SIG-M5 treated with dmso at 0.1 percent for 504 hours (cell line): ENCODE data around the gene WDFY3.
"Not testable (repeated sequence)": the region's sequence is repeated elsewhere in the genome, so short reads cannot be mapped to it uniquely, and the experiment has no call there.

Experiments
- DNase-seq: peaks from one replicate; lab custom pipeline; 2025; ENCODE audit not compliant: unreplicated experiment; lab: John Stamatoyannopoulos, UW

WDFY3 gene

DNA sequence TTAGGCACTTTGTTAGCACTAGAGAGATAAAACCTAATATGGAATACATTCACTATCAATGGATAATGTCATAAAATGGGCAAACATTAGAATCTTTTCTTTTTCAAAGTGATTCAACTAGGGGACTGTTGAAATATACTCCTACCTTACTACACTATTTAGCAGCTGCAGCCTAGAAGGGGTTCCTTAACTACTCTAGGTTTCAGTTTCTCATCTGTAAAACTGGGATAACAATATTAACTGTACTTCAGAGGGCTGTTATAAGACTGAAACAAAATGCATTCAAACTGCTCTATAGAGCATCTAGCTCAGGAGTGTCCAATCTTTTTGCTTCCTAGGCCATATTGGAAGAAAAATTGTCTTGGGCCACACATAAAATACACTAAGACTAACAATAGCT, 236.1 kb downstream of the WDFY3 start:
- no peak for DNase-seq

DNA sequence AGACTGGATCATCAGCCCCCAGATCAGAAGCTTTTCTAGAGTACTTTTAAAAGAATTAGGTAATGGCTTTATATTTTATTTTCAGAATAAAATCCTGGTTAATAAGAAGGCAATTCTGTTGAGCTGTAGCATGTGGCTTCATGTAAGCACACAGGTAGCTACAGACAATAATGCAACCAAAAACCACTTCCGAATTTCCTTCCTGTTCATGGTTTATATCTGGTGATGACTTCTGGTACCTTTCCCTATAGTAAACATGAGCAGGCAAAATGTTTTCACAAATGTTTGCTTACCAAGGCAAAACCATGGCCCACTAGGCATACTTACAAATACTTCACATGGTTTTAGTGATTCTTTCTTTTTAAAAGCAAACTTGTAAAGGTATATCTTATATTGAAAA, 239.0 kb downstream of the WDFY3 start:
- DNase-seq = no peak

DNA sequence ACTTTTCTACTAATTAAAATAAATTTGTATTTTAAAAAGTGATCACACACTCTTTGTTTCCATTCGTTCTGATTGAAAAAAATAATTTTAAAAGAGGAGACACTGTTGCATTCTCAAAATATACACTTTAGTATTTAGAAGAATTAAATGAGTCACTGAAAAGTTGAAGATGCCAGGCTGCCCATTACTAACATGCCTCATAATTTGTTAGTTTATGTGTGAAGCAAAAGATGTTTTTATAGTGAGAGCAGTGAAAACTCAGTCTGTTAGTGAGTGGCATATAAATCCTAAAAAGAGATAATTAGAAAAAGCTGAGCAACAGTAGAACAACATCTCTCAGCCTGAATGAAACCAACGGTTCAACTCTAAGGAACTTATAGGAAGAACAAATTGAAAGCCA, 240.1 kb downstream of the WDFY3 start:
- no peak for DNase-seq

DNA sequence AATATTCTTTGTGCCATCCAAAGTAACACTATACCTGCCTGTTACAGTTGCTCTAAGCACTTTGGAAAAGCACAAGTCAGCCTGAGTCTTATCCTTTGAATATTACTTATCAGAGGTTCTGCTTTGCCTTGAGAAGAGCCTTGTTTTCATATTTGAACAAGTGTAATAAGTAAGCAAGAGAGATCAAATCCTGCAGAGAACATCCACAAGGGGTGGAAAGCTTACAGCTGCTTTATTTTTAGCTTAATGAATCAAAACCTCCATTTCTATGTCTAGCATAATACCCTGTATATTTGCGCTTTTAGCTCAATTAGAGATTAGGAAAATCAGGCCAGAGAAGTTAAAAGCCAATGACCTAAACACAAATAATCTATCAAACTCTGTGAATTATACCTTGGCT, 243.8 kb downstream of the WDFY3 start:
- DNase-seq = no peak

DNA sequence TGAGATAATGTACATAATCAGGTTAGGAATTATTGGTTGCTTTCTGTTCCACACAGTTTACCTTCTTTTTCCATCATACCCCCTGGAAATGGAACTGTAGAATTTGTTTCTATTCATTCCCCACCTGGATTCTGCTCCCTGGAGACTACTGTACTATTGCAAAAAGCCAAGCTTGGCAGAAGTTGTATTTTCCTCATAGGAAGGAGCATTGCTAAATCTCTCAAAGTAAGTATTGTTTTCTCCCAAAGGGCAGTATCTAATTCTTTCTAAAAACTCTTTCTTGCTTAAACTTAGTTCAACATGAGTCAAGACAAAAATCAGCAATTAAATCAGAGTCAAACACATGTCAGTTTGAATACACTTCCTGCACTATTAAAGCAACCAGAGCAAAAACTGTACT, 247.4 kb downstream of the WDFY3 start:
- no peak for DNase-seq

DNA sequence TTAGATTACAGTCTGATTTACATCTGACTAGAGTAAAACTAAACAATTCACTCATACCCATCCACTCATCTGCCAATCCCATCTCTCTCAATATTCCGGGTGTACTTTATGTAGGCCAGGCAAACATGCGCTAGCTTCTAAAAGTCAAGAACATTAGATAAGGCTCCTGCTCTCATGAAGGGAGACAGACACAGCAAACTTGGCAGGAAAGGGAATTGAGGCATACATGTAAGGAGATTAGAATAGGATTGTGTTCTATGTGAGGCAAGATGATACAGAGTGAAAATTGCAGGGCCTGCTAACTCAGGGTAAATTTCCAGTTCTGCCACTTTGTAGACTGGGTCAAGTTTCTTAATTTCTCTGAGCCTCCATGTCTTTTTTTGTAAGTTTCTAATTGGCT, 247.8 kb downstream of the WDFY3 start:
- DNase-seq = no peak

DNA sequence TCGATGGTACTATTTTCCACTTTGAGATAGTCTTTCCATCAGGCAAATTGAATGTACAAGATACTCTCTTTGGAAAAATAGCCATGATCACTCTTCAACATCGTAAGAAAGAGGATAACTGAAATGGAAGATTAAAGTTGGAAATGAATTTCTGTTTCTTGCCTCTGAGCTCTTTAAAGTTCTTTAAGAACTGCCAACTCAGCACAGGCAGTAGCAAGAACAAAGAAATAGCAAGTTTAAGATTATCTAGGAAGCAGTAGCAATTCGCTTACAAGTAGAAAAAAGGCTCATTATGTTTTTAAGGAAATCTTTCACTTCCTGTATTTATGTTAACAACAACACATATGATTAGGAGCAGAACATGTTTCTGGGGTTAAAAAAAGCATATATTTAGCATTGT, 255.9 kb downstream of the WDFY3 start:
- DNase-seq = no peak

DNA sequence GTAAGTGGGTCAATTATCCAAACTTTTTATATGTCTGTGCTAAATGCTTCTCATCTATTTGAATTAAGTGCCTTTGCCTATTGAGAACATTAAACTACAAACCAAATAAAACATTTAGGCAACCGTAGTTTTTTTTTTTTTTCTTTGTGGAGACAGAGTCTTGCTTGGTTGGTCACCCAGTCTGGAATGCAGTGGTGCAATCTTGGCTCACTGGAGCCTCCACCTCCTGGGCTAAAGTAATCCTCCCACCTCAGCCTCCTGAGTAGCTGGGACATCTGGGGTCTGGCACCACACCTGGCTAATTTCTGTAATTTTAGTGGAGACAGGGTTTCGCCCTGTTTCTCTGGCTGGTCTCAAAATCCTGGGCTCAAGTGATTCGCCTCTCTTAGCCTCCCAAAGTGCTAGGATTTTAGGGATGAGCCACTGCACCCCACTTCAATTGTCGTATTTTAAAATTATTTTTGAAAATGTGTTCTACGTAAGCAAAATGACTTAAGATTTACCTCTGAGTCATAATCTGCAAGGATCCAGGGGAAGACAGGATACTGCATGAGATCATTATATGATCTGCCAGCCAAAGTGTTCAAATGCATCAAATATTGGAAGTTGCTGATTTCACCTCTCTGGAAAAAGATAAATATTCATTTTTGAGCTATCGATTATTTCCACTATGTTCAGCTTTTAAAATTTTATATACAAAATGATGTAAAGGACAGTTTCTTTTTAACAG, 257.9 kb downstream of the WDFY3 start:
- no peak for DNase-seq

DNA sequence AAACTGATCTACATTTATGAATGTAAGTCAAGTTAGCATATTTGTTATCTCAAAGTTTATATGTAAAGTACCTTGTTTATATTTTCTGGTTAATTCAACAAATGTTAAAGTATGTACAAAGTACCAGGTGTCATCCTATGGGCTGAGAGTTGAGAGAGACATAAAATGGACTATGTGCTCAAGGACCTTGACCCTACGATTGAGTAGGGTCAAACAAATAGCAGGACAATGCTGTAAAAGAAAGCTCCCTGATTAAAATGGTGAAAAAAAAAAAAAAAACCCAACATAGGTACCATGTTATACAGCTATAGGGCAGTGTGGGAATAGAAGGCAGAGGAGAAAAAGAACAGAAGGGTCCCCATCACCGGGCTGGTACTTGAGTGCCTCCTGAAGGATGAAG, 260.2 kb downstream of the WDFY3 start:
- no peak for DNase-seq

DNA sequence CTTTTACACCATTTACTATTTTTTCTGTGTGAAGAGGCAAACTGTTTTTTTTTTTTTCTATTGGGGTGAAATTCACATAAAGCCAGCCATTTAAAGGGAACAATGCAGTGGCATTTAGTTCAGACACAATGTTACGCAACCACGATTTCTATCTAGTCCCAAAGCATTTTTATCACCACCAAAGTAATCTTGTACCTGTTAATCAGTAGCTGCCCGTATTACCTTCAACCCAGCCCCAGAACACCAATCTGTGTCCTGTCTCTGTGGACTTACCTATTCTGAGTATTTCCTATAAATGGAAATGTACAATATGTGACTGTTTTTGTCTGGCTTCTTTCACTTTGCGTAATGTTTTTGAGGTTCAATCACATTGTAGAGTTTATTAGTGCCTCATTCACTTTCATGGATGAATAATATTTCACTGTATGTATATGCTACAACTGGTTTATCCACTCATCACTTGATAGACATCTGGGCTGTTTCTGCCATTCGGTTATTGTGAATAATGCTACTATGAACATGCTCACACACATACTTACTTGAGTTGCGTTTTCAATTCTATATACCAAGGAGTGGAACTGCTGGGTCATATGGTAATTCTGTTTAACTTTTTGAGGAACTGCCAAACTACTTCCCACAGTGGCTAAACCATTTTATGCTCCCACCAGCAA, 267.4 kb downstream of the WDFY3 start:
- DNase-seq = no peak

DNA sequence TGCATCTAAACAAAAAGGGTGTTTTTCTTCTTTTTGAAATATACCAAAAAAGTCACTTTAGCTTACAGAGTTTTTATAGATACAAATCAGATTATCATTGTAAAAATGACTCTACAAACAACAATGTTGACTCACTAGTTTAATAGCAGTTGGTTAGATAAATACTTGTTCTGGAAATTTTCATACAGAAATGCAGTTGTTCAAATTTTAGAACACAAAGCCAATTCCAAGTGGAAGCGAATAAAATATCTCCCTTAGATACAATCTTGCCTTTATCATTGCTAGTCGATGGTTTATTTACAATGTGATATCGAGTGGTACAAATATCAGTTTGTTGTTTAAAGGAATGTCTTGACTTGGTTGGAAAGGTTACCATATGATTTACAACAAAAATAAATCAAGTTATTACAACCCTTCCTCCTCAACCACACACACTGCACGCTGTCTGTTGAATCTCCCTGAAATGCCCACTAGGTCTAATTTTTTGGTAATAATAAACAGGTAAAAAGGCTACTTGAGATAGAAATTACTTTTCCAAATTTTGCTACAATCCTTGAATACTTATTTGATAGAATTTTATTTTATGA, 268.8 kb downstream of the WDFY3 start:
- DNase-seq = no peak

DNA sequence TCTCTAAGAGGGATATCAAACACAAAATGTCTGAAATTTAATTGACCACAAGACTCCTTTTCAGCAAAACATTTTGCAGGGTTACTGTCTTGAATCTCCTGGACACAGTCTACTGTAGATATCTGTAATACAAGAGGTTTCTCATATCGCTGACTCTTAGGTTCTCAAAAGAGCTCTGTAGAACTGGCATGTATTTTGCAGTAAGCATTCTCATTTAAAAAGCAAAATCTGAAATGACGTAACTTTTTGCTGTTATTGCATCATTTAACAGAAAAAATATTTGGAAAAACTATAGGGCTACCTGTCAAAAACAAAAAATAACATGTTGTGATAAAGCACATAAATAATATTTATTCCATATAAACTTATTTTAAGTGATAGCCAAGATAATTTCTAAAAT, 269.3 kb downstream of the WDFY3 start:
- DNase-seq = no peak

DNA sequence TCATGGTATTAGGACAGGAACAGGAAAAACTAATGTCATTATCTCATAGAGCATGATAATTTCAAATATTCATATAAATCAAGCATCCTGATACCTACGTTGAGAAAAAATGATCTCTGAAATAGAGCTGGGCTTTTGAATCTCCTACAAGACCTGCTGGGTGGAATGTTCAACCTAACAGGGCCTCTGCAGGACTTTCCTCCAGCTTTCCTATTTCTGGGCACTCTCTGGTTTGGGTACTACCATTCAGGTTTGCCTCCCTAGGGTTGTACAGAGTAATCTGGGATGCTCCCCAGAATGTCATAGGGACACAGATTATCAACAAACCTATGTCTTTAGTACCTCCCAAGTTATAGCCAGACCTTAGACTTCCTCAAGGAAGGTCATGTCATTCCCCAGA, 274.7 kb downstream of the WDFY3 start:
- no peak for DNase-seq

DNA sequence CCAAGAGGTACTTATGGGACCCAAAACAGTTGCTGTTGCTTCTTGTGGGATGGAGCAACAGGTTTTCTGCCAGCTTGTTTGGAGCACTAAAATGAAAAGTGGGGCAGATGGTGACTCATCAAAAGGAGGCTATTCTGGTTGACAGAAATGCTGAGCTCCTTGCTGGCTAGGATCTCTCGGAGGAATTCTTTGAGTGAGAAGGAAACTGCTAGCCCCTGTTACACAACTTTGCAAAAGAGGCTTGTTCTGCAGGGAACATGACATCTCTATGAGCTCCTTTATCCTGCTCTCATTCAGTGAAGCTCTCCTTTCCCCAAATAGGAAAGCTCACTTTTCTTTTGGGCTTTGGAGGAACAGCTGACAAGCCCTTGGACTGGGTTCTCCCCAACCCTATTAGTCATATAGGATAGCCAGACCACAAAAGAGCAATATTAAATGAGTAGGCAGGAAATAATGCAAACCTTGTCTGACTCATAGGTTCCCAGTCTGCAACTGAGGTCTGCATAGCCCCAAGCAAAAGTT, 275.3 kb downstream of the WDFY3 start:
- peak; percentile 80 for DNase-seq

DNA sequence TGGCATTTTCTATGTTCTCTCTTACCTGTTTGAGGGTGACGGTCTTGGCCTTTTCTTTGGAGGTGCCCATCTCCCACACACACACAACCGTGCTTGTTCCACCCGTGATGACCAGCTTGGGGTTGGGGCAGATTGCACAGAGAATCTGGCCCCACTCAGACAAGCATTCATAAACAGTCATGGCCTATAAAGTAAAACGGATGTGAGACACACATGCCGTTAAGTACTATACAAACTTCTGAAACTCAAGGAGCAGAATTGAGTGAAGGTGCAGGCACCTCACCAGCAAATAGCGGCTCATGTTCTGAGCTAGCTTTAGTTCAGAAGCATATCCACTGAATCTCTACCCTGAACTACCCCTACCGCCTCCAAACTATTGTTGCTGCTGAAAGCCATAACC, 276.0 kb downstream of the WDFY3 start:
- no peak for DNase-seq

DNA sequence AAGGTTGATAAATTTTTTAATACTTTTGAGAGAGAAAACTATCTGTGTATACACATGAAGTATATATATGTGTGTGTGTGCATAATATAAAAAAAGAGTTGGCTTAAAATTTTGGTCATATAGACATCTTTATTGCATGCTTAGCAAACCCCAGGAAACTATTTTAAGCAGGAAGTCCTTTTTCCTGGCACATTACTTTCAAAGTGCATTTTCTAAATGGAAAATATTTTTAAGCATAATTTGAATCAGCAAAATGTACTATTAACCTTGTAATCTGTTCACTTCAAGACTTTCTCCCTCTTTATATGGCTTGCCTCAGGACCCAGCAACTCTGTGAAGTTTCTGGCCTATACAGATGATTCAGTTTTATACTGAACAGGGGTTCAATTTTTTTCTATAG, 277.3 kb downstream of the WDFY3 start:
- no peak for DNase-seq

DNA sequence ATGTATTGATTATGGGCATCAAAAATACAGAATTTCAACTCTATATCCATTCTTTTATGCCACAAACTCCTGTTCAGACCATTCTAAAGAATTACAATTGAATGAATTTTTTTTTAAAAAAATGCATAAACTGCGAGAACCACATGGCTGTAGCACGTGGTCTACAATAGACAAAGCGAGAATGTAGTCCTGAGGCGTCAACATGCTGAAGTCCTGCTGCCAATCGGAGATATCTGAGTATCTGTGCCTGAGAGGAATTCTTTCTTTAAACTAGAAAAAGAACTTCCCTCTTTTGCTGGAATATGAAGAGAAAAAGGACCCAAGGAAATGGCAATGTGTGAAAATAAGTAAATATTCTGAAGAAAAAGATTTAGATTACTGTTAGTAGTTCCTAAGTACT, 277.9 kb downstream of the WDFY3 start:
- no peak for DNase-seq

DNA sequence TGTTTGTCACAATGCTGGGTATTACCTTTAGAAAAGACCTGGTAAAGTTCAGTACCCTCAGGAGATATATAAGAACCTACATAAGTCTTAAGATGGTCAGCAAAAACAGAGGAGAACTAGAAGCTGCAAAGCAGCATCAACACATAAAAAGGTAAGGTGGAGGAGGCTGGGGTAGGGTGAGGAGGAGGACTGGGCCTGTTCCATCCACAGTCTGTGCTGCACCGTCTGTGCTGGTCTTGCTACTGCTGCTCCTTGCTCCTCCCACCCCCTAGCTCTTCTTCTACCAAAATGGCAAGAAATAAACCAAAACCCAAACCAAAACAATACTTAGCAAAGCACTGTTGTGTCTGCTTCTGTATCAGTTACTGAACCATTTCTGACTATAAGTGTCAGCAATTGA, 281.4 kb downstream of the WDFY3 start:
- no peak for DNase-seq

DNA sequence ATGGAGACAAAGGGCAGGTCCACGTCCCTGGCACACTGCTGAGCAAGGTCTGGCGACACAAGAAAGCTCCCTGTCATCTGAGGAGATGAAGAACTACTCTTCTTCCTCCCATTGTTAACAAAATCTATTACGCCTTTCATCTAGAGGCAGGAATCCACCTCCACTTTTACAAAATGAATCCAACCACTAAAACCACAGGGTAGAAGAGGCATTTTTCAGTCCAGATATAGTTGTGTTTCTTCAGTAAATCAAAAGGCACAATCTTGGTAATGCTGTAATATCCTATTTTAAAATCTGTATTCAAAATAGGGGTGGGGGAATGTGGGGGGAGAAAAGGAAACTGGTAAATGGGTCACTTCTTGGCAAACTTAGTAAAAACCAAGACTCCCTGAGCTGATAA, 282.1 kb downstream of the WDFY3 start:
- no peak for DNase-seq

DNA sequence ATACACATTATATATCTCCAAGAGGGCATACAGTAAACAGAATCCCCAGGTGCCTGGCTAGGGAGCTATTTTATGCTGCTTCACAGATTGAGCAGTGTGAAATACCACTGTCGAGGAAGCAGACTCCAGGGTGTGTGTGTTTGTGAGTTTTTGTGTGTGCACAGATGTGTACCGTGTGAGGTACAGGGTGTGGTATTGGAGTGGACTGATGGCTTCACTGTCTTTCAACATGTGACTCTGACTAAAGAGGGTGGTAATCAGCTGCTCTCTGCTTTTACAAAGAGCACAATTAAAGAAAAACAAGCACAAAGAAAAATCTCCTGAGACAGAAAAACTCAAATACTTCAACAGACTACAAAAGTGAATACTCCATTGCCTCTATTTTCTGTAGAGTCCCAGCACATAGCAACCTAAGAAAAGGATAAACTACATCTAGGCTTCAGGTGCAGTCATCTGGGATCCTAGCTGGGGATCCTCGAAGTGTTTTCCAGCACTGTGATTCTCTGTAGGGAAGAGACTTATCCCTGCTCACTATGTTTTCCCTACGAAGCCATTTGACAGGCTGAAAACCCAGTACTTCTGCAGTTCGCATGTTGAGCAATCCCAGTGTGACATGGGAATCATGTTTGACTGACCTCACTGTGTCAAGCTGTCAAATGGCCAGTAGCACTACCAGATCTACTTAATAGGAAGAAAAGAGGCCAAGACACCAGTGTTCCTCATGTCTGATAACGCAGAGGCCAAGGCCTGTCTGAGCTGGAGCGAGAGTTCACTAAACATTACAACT, 283.2 kb downstream of the WDFY3 start:
- DNase-seq = no peak

DNA sequence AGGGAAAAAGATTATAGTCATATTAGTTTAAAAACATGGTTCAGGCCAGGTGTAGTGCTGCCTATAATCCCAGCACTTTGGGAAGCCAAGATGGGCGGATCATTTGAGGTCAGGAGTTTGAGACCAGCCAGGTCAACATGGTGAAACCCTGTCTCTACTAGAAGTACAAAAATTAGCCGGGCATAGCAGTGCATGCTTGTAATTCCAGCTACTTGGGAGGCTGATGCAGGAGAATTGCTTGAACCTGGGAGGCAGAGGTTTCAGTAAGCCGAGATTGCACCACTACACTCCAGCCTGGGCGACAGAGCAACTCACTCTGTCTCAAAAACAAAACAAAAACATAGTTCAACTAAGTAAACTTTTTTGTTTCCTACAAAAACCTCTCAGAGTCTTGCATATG, 283.8 kb downstream of the WDFY3 start:
- DNase-seq = not testable (repeated sequence)
